Naive B cell (primary cell): ENCODE results near the gene FAM13A. TPM values are rescaled to one million over a fixed set of nuclear protein-coding genes. Genes with fewer than 3 reads are reported as not detected.

Experiments used
- ATAC-seq, 2 donors: fragments of 150-1000 bp; cut with Tn5 transposase; 2 replicates each; pipeline ENCODE4 v1.10.0; 2021; ENCODE audit warnings: low read depth in 2 of 2, mild to moderate bottlenecking in 2 of 2, moderate library complexity in 2 of 2
- DNase-seq: peaks from one replicate; pipeline ENCODE4 v3.0.0; 2022
- H3K27ac Mint-ChIP-seq, 6 donors: one replicate each; pipeline ENCODE4 v1.8.0; 2020 to 2022; ENCODE audit warnings: mild to moderate bottlenecking in 6 of 6, mixed read lengths in 6 of 6, moderate library complexity in 5 of 6, inconsistent platforms in 2 of 6
- H3K27me3 Mint-ChIP-seq, 3 donors: one replicate each; pipeline ENCODE4 v1.8.0; 2021 to 2022; ENCODE audit warnings: mixed read lengths in 3 of 3, mild to moderate bottlenecking in 1 of 3
- H3K36me3 Mint-ChIP-seq, 2 donors: one replicate each; pipeline ENCODE4 v1.8.0; 2020 to 2022; ENCODE audit warnings: mixed read lengths in 2 of 2, inconsistent platforms in 1 of 2, mild to moderate bottlenecking in 1 of 2
- H3K4me1 Mint-ChIP-seq, 3 donors: one replicate each; pipeline ENCODE4 v1.8.0; 2020 to 2022; ENCODE audit warnings: mixed read lengths in 3 of 3, inconsistent platforms in 1 of 3, mild to moderate bottlenecking in 1 of 3, moderate library complexity in 1 of 3
- H3K4me3 Mint-ChIP-seq, 8 donors: one replicate each; pipeline ENCODE4 v1.8.0; 2020 to 2022; ENCODE audit warnings: mild to moderate bottlenecking in 8 of 8, mixed read lengths in 8 of 8, moderate library complexity in 8 of 8, inconsistent platforms in 2 of 8
- H3K9me3 Mint-ChIP-seq, 7 donors: one replicate each; pipeline ENCODE4 v1.8.0; 2020 to 2022; ENCODE audit warnings: mixed read lengths in 7 of 7, mild to moderate bottlenecking in 5 of 7, inconsistent platforms in 2 of 7, moderate library complexity in 1 of 7
- polyA plus RNA-seq, 6 donors: library from polyadenylated mRNA; unstranded; fragments of 300-500 nt; fragmentation: Illumina TruSeq; gene quantifications; one replicate each; pipeline ENCODE4 v1.2.3, GENCODE V29; 2021; ENCODE audit warnings: low read depth in 6 of 6

The FAM13A gene
- polyA plus RNA-seq, 6 donors from 2014 or later: 0.41 to 1.8 (median 0.61) TPM

DNA sequence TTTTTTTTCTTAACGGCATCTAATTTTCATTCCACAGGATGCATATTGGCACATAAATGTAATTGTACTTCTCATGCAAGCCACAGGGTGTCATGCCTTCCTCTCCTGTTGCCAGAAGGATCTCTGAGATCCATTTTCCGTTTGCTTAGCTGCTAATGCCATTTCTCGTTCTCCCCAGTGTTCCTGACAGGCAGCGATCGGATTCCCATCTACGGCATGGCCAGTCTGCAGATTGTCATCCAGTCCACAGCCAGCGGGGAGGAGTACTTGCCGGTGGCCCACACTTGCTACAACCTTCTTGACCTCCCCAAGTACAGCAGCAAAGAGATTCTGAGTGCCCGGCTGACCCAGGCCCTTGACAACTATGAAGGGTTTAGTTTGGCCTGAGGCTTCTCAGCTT is 350.4 kb downstream of the FAM13A start:
- DNase-seq: no peak
- no peaks in the 10 kb centered on the region for H3K27me3 Mint-ChIP-seq
- H3K36me3 Mint-ChIP-seq: peaks cover 68 to 69% of the 10 kb centered on the region in 2 donors
- peak overlapping the region in 1 of 8 donors; percentile 30 for H3K4me3 Mint-ChIP-seq
- peaks cover 0 to 3% (median 0%) of the 10 kb centered on the region in 7 donors for H3K9me3 Mint-ChIP-seq
- ATAC-seq: no peak
- peaks cover 0 to 3% (median 0%) of the 10 kb centered on the region in 3 donors for H3K4me1 Mint-ChIP-seq
- peak overlapping the region in 1 of 6 donors; percentile 29 for H3K27ac Mint-ChIP-seq

DNA sequence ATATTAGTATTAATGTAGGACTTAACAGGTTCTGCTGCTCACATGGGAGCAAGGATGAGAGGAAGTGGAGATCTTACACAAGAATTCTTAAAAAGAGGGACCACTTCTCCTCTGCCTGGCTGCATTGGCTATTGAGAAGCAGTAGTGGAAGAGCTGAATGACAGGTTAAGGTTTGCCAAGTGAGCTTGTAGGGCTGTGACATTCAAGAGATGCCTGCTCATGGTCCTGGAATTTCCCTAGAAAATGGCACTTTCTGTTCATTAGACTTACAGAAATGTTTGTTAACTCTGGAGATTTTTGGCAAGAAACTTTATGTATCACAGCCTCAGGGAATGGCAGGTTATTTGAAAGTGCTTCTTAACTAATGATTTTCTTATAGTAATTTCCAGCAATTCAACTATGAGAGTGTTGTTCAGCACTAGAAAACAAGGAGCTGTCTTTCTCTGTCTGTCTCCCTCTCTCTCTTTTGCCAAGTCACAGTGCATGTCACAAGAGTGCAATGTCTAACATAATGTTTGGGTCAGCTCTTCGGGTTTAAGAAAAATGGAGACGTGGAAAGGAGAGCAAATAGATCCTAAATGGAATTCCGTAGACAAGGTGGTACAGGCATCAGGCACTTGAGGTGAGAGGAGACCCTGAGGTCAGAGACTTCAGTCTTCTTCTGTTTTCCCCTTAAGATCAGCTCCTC is 351.0 kb downstream of the FAM13A start:
- Mint-ChIP-seq H3K27ac (no peak overlapping the region), H3K4me1 (peaks cover 0 to 3% (median 0%) of the 10 kb centered on the region in 3 donors), H3K27me3 (no peaks in the 10 kb centered on the region), H3K4me3 (no peak overlapping the region), H3K9me3 (peaks cover 0 to under 1% (median 0%) of the 10 kb centered on the region in 7 donors), H3K36me3 (peaks cover 66% of the 10 kb centered on the region in 2 donors)
- DNase-seq: no peak
- no peak for ATAC-seq

DNA sequence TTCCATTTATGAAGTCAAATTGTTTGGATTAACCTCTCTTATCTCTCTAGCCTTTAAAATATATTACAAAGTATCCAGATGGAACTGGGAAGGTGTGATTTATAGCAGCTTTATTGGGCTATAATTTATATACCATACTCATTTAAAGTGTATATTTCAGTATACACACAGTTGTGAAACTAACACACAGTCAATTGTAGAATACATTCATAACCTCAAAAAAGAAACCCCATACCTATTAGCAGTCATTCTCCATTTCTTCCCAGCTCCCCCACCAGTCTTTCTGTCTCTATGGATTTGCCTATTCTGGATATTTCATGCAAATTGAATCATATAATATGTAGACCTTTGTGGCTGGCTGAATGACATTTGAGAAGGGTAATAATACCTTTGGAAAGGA is 351.8 kb downstream of the FAM13A start:
- DNase-seq (no peak), ATAC-seq (no peak)
- no peaks in the 10 kb centered on the region for H3K9me3 Mint-ChIP-seq
- H3K4me1 Mint-ChIP-seq: peaks cover 0 to 3% (median 0%) of the 10 kb centered on the region in 3 donors
- no peaks in the 10 kb centered on the region for H3K27me3 Mint-ChIP-seq
- H3K36me3 Mint-ChIP-seq: peaks cover 61 to 66% of the 10 kb centered on the region in 2 donors
- H3K27ac Mint-ChIP-seq: no peak overlapping the region
- no peak overlapping the region for H3K4me3 Mint-ChIP-seq

DNA sequence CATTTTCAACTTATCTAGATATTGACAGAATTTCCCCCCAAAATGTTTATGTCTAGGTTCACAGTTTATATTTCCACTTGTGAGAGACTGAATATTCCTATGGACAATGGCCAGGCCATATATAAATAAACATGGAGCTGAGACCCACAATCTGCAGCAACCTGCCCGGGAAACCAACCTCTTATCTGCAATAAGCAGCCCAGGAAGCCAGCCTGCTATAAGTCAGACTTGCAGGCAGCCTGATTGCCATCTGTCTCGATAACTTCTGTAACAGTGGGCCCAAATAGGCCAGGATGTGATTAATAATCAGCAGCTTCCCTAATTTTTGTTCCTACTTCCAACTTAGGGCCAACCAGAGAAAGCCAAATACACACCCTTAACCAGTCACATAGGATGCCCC is 354.2 kb downstream of the FAM13A start:
- ATAC-seq (no peak), DNase-seq (no peak)
- peaks cover 42 to 64% of the 10 kb centered on the region in 2 donors for H3K36me3 Mint-ChIP-seq
- no peak overlapping the region for H3K4me3 Mint-ChIP-seq
- H3K9me3 Mint-ChIP-seq: peaks cover 0 to 5% (median 0%) of the 10 kb centered on the region in 7 donors
- H3K27ac Mint-ChIP-seq: no peak overlapping the region
- H3K27me3 Mint-ChIP-seq: no peaks in the 10 kb centered on the region
- peaks cover 4 to 9% (median 6%) of the 10 kb centered on the region in 3 donors for H3K4me1 Mint-ChIP-seq

DNA sequence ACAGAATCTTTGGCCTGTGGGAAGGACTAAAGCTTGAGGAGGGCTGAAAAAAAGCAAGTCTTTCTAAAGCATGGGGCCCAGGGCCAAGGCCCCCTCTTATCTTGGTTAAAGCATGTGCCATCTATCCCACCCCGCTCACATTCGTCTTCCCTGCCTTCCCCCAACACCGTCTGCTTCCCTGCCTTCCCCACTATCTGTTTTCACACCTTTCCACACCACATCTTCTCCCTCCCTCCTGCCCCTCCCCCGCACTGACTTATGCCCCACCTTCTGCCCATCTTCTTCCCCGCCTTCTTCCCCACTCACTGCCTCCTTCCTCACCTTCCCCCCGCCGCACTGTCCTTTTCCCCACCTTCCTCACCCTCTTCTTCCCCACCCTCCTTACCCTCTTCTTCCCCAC is 358.5 kb downstream of the FAM13A start:
- Mint-ChIP-seq H3K4me3 (peak overlapping the region in 1 of 8 donors; percentile 96), H3K27me3 (no peaks in the 10 kb centered on the region), H3K36me3 (peaks cover 7 to 32% of the 10 kb centered on the region in 2 donors), H3K27ac (peak overlapping the region in 4 of 6 donors; percentile 19 to 91 (median 64)), H3K4me1 (peaks cover 10 to 14% (median 13%) of the 10 kb centered on the region in 3 donors), H3K9me3 (peaks cover 0 to 5% (median 0%) of the 10 kb centered on the region in 7 donors)
- DNase-seq: no peak
- no peak for ATAC-seq

DNA sequence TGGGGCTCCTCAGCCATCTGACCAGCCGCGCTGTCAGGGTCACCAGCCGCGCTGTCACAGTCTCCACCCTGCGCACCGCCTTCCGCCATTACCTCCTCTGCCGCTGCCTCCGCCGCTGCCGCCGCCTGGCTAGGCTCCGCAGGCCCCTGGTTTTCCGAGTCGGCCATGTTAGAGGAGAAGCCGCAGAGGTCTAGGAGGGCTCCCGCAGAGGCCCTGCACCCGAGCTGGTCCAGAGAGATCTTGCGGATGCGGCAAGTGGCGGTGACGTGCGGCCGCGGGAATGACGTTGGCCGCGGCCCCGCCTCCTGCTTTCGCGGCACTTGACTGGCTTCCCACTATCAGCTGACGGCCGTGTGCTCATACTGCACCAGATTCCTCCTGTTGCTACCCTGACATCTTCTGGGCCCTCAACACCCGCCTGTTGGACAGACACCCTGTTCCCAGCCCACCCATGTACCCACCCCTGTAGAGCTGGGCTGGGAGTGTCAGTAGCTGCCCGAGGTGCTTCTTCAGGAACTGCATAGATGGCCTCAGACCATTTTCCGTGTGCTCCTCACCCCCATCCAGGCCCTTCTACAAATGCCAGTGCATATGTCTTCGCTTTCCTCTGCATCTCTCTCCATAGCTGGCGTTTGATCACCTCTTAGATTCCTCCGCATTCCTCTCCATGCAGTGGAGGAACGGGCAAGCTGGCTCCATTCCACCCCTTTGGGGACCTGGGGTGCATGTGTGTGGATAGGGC is 359.2 kb downstream of the FAM13A start, which contains the start of gene NAP1L5:
TSS of gene NAP1L5 (minus strand) at position 242 of the 742 bp plus-strand sequence. CDS start at position 167, 75 bp downstream.
- Mint-ChIP-seq H3K4me3 (peak within 1 kb of the TSS; percentile 87 to 96 (median 92)), H3K4me1 (peaks cover 10 to 14% (median 13%) of the 10 kb centered on the region in 3 donors), H3K27me3 (no peaks in the 10 kb centered on the region), H3K9me3 (peaks cover 0 to 5% (median 0%) of the 10 kb centered on the region in 7 donors), H3K27ac (peak within 1 kb of the TSS; percentile 38 to 95 (median 90)), H3K36me3 (peaks cover 7 to 24% of the 10 kb centered on the region in 2 donors)
- ATAC-seq: peak; percentile 95 to 97
- peak; percentile 76 for DNase-seq

DNA sequence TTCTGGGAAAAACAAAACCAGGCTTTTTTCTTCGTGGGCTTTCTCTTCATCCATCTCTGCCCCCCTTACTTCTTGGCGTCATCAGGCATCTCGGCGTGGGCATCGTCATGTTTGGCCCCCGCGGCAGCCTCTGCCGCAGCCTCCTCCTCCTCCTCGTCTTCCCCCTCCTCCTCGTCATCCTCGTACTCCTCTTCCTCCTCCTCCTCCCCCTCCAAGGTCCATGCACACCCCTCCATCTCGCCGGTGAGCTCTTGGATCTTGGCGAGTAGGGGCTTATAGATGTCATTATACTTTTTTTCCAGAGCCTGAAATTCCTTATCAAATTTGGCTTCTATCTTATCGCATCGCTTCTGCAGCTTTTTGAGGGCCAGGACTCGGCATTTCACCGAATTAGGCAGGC is 359.8 kb downstream of the FAM13A start:
- Mint-ChIP-seq H3K36me3 (peaks cover under 1 to 18% of the 10 kb centered on the region in 2 donors), H3K27ac (peak overlapping the region in 5 of 6 donors; percentile 38 to 95 (median 91)), H3K9me3 (peaks cover 0 to 5% (median 0%) of the 10 kb centered on the region in 7 donors), H3K4me3 (peak overlapping the region; percentile 87 to 96 (median 92)), H3K4me1 (peaks cover 10 to 14% (median 13%) of the 10 kb centered on the region in 3 donors), H3K27me3 (no peaks in the 10 kb centered on the region)
- peak; percentile 7 for DNase-seq
- ATAC-seq: no peak

DNA sequence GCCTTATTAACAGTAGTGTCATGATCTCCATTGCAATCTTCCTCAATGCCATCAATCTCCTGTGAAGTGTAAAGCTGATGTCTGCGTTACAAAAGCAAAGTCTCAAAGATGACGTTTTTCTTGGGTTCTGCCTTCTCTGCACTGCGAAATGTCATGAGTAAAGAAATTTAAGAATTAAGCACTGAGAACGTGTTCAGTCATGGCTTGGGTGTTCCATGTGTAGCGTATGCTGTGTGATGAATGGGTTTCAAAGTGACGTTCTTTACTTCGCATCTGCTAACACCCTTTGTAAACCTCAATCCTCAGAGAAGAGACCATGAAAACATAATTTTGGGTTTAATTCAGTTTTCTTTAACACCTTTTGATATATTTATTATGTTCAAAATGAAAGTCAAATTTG is 360.4 kb downstream of the FAM13A start:
- Mint-ChIP-seq H3K4me3 (peak overlapping the region; percentile 87 to 96 (median 92)), H3K27ac (peak overlapping the region in 4 of 6 donors; percentile 38 to 95 (median 78)), H3K36me3 (peaks cover 0 to 17% of the 10 kb centered on the region in 2 donors), H3K9me3 (peaks cover 0 to 5% (median 0%) of the 10 kb centered on the region in 7 donors), H3K27me3 (no peaks in the 10 kb centered on the region), H3K4me1 (peaks cover 10 to 14% (median 13%) of the 10 kb centered on the region in 3 donors)
- no peak for ATAC-seq
- DNase-seq: no peak

DNA sequence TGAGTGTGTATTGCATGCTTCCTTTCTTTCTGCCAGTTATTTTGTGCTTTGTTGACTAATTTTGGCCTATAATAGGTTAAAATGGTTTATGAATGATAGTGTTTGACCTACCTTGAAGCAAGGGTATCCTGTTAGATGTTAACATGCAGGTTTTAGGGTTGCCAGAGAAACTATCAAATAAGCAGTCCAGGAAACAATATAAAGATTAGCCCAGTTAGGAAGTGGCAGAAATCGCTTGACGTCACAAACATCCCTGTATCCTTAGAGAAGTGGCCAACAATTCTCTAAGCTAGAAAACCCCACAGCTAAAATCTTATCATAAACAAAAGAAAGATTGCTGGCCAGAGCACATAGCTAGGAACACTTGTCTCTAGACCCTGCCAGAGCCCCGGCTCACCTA is 363.2 kb downstream of the FAM13A start:
- Mint-ChIP-seq H3K4me1 (peaks cover 6 to 13% (median 12%) of the 10 kb centered on the region in 3 donors), H3K27ac (no peak overlapping the region), H3K9me3 (no peaks in the 10 kb centered on the region), H3K27me3 (no peaks in the 10 kb centered on the region), H3K4me3 (no peak overlapping the region), H3K36me3 (peaks cover 8 to 22% of the 10 kb centered on the region in 2 donors)
- ATAC-seq: no peak
- no peak for DNase-seq

DNA sequence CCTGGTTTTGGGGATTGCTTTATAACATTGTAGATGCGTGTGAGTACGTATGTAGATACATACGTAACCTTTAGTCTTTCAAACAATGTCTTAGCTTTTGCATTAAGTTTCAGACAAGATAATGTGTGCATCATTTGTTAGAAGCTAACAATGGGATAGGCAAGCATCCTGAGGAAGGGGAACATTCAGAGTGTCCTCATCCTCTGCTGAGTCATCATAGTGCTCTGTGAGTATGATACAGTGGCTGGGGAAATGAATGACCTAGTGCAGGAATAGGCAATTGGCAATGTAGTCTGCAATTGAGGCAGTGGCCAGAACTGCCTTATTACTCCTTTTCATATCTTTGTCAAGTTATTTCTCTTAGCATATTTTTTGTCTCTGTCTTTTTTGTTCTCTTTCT is 366.6 kb downstream of the FAM13A start:
- no peaks in the 10 kb centered on the region for H3K4me1 Mint-ChIP-seq
- no peak overlapping the region for H3K4me3 Mint-ChIP-seq
- peaks cover 32 to 37% of the 10 kb centered on the region in 2 donors for H3K36me3 Mint-ChIP-seq
- no peaks in the 10 kb centered on the region for H3K27me3 Mint-ChIP-seq
- DNase-seq (no peak), ATAC-seq (no peak)
- no peak overlapping the region for H3K27ac Mint-ChIP-seq
- H3K9me3 Mint-ChIP-seq: no peaks in the 10 kb centered on the region

DNA sequence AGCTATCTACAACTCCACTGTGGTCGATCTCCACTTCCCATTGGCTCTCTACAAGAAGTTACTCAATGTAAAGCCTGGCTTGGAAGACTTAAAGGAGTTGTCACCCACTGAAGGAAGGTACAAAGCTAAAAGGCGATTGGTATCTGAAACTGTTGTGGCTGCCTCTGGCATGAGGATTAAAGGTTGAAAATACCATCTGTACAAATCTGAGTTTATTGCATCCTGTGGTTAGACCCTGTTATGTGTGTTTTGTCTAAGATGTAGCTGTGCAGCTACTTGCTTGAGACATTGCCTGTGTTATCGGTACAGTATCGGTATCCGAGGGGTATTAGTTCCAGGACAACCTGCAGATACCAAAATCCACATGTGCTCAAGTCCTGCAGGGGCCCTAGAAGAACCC is 375.8 kb downstream of the FAM13A start:
- Mint-ChIP-seq H3K4me3 (no peak overlapping the region), H3K9me3 (peaks cover 0 to 5% (median 0%) of the 10 kb centered on the region in 7 donors), H3K27me3 (no peaks in the 10 kb centered on the region), H3K27ac (no peak overlapping the region), H3K4me1 (no peaks in the 10 kb centered on the region), H3K36me3 (peaks cover 28 to 63% of the 10 kb centered on the region in 2 donors)
- no peak for ATAC-seq
- DNase-seq: no peak
